GM04504 (cell line): ENCODE results near the gene COX4I2.

Experiments
- DNase-seq: peaks from one replicate; pipeline ENCODE4 v3.0.0-alpha.2; 2012; ENCODE audit warnings: low read depth

The COX4I2 gene

GRCh38 chr20:31677553-31678260, 40.0 kb downstream of the COX4I2 start:
- no peak for DNase-seq

- no peak for DNase-seq
These were observed 41.0 kb downstream of the COX4I2 start for GRCh38 chr20:31678389-31679356.

- DNase-seq = no peak
These were observed 41.9 kb downstream of the COX4I2 start for GRCh38 chr20:31679357-31680285.

DNA sequence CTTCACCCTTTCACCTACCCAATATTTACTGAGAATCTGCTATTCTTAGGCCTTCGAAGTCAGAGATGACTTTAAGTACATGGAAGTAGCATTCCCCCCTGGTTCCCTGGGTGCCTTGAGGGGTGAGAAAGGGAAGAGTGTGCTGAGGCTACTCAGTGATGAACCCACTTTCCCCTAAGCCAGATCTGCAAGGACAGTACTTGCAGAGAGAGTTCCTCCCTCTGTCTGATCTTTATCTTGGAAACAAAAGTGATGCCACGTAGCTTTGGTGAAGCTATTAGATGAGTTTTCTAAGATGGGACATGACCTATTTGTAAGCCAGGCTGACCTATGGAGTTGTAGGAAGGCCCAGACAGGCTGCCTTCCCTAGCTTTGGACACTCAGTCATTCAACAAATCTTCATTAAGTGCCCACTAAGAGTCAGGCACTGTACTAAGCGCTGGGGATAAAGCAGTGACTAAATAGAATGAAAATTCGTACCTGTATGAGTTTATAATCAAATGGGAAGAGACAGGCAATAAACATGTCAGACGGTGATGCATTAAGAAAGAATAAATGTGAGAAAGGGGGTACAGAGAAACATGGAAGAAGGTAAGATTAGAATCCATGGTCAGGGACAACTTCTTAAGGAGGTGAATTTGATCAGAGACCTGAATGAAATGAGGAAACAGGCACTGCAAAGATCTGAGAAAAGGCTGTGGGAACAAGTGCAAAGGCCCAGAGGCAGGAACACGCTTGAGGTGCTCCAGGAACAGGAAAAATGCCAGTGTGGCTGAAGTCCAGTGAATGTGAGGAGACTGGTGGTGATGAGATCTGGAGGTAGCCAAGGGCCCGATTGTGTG, 42.8 kb downstream of the COX4I2 start:
- DNase-seq = no peak

DNA sequence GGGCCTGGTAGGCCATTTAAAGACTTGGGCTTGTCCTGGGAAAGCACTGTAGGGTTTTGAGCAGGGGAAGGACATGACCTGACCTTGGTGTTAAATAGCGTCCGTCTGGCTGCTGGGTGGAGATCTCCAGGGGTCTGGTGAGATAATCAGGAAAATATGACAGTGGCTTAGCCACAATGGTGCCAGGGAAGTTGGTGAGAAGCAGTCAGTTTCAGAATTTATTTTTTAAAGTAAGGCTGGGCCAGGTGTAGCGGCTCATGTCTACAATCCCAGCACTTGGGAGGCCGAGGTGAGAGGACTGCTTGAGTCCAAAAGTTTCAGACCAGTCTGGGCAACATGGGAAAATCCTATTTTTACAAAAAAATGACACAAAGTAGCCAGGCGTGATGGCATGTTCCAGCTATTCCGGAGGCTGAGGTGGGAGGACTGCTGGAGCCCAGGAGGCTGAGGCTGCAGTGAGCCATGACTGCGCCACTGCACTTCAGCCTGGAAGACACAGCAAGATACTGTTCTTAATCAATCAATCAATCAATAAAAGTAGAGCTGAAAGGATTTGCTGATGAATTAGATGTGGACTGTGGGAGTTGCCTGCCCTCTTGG, 43.5 kb downstream of the COX4I2 start:
- DNase-seq = no peak

DNA sequence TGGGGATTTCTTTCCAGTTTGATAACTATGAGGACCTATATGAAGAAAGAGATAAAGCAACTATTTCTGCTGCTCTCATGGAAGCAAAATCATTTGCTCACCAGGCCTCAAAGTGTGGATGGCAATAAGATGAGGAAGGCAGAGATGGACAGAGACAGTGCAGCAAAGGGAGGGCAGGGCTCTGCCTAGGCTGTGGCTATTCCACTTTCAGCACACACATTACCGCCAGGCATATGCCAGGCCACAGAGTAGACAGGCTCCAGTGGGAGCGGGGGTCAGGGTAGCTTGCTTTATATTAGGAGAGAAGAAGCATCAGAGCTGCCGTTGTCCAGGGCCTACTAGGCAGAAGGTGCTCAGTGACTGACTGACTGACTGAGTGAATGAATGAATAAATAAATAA, 44.1 kb downstream of the COX4I2 start:
- no peak for DNase-seq

GRCh38 chr20:31682352-31682751, 44.6 kb downstream of the COX4I2 start:
- no peak for DNase-seq

DNA sequence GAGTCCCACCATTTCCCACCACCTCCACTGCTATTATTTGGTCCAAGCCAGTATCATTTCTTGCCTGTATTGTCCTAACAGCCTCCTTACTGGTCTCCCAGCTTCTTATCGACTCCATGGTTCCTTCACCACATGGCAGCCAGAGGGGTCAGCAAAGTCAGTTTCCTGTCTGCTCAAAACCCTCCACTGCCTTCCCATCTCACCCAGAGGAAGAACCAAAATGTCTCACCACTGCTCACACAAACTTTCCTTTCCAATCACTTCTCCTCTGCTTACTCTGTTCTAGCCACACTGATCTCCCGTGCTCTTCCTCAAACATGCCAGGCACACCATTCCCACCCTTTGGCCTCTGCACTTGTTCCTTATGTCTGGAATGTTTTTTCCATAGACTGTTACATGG, 45.2 kb downstream of the COX4I2 start:
- DNase-seq = no peak

GRCh38 chr20:31684153-31685015, 46.7 kb downstream of the COX4I2 start:
- no peak for DNase-seq

- DNase-seq = no peak
These were observed 48.3 kb downstream of the COX4I2 start for GRCh38 chr20:31685853-31686643.

DNA sequence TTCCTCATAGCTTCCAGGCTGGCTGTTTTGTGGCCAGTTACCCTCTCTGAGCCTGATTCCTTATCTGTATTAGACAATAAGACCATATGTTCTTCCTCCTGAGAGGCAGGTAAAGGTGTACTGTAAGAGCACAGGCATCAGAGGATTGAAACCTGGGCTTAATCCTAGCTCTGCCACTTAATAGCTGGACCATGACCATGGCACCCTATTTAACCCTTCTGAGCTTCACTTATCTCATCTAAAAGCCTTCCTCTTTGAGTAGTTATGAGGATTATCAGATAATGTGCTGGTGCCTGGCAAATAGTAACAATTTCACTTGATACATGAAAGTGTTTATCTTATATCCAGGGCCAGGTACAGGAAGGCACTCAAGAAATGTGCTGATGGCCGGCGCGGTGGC, 50.1 kb downstream of the COX4I2 start:
- DNase-seq = no peak

GRCh38 chr20:31689141-31689540, 51.4 kb downstream of the COX4I2 start:
- no peak for DNase-seq

GRCh38 chr20:31690124-31690666, 52.5 kb downstream of the COX4I2 start:
- DNase-seq = no peak

GRCh38 chr20:31691646-31692275, 54.0 kb downstream of the COX4I2 start:
- peak; percentile 48 for DNase-seq

DNA sequence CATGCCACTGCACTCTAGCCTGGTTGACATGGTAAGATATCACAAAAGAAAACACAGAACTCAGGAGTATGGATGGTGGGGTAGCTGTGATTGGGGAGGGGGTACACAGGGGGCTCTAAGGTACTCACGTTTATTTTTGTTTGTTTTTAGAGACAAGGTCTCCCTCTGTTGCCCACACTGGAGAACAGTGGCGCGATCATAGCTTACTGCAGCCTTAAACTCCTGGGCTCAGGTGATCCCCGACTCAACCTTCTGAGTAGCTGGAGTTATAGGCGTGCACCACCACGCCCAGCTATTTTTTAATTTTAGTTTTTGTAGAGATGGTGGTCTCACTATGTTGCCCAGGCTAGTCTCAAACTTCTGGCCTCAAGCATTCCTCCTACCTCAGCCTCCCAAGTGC, 55.7 kb downstream of the COX4I2 start:
- no peak for DNase-seq

DNA sequence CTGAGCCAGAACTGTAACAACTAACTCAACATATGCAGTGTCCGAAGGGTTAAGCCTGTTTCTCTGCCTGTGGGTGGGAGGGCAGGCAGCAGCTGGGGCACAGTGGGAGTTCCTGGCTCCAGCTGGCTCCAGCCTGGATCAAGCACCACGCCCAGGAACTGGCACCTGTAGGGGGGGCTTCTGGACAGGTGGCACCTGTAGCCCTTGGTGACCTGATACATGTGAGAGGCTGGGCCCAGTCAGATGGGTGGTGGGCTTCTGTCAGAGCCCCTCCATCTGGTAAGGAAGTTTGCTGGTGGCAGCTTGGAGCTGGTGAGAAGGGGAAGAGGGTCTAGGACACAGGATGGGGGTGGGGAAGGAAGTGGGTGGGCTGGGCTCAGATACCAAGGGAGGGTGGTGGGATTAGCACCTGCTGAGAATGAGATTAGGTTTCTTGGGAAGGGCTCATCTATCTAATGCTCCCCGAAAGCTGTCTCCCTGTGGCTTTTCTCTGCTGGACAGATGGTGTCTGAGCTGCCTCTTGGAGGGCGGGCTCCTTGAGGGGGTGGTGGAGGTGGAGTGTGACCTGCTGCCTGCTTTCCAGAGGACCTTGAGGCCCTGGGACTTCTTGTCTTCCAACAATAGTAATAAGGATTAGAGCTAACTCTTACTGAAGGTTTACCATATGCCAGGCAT, 56.4 kb downstream of the COX4I2 start:
- no peak for DNase-seq
